GM21390 (cell line): ENCODE measurements around the gene FAF2.
"Not testable (repeated sequence)": the region's sequence is repeated elsewhere in the genome, so short reads cannot be mapped to it uniquely, and the experiment has no call there.

ENCODE experiments used
- ATAC-seq: cut with Tn5 transposase; IDR thresholded peaks from one replicate; pipeline ENCODE4 v1.9.1; 2021; ENCODE audit not compliant: unreplicated experiment

Gene FAF2

GRCh38 chr5:176454724-176455394 is 6.7 kb downstream of the FAF2 start:
- ATAC-seq = no peak

GRCh38 chr5:176458904-176459561 is 10.8 kb downstream of the FAF2 start:
- ATAC-seq = no peak

GRCh38 chr5:176461349-176461748 is 13.2 kb downstream of the FAF2 start:
- no peak for ATAC-seq

- ATAC-seq = no peak
Observed at GRCh38 chr5:176463113-176463764, 15.1 kb downstream of the FAF2 start.

- ATAC-seq = no peak
Observed at GRCh38 chr5:176466245-176466871, 18.2 kb downstream of the FAF2 start.

- no peak for ATAC-seq
Observed at GRCh38 chr5:176469296-176469695, 21.1 kb downstream of the FAF2 start.

- no peak for ATAC-seq
Observed at GRCh38 chr5:176470539-176470938, 22.4 kb downstream of the FAF2 start.

- ATAC-seq = no peak
Observed at GRCh38 chr5:176471098-176471497, 22.9 kb downstream of the FAF2 start.

GRCh38 chr5:176473335-176474006 is 25.3 kb downstream of the FAF2 start:
- no peak for ATAC-seq

- no peak for ATAC-seq
Observed at GRCh38 chr5:176474476-176474875, 26.3 kb downstream of the FAF2 start.

GRCh38 chr5:176481711-176482110 is 33.5 kb downstream of the FAF2 start:
- no peak for ATAC-seq

- ATAC-seq = no peak
Observed at GRCh38 chr5:176485176-176485575, 37.0 kb downstream of the FAF2 start.

- no peak for ATAC-seq
Observed at GRCh38 chr5:176486189-176486757, 38.1 kb downstream of the FAF2 start.

GRCh38 chr5:176487160-176487559 is 39.0 kb downstream of the FAF2 start:
- ATAC-seq = not testable (repeated sequence)

- ATAC-seq = no peak
Observed at GRCh38 chr5:176489077-176489476, 40.9 kb downstream of the FAF2 start.

- ATAC-seq = no peak
Observed at GRCh38 chr5:176490301-176490700, 42.1 kb downstream of the FAF2 start.

- no peak for ATAC-seq
Observed at GRCh38 chr5:176491101-176491502, 42.9 kb downstream of the FAF2 start.

- no peak for ATAC-seq
Observed at GRCh38 chr5:176491901-176492300, 43.7 kb downstream of the FAF2 start.

- ATAC-seq = no peak
Observed at GRCh38 chr5:176492431-176492830, 44.2 kb downstream of the FAF2 start.

GRCh38 chr5:176497852-176498251 is 49.7 kb downstream of the FAF2 start:
- no peak for ATAC-seq

GRCh38 chr5:176499273-176499672 is 51.1 kb downstream of the FAF2 start:
- ATAC-seq = no peak
